A549 (cell line): ENCODE data around the gene FGFR1OP2. TPM values are rescaled to one million over a fixed set of nuclear protein-coding genes. Genes with fewer than 3 reads are reported as not detected.

ENCODE experiments used
- ATAC-seq, 2 experiments: fragments of 200-7000 bp in 1 of 2; fragments of >200 bp in 1 of 2; cut with Nextera tagmentation in 1 of 2; cut with Tn5 transposase in 1 of 2; 3 replicates each; pipeline versions ENCODE4 v1.8.0 to v1.9.1; 2018 to 2020; ENCODE audit warnings: mild to moderate bottlenecking in 1 of 2, moderate library complexity in 1 of 2
- CTCF ChIA-PET: fragments of 300-600 bp; sonication (Branson Sonifier 250); formaldehyde crosslinking; extraction: SDS; loops from one replicate; lab custom pipeline; 2021; ENCODE audit warnings: antibody characterized with exemption, inconsistent platforms; lab: Yijun Ruan, JAX
- POLR2A ChIA-PET: fragments of 350-600 bp; formaldehyde crosslinking; extraction: SDS; loops from one replicate; lab custom pipeline; 2021; ENCODE audit warnings: antibody characterized with exemption, inconsistent platforms; lab: Yijun Ruan, JAX
- DNase-seq, 2 experiments: peaks; one replicate each; pipeline versions ENCODE4 v3.0.0 to v3.0.0-alpha.2; 2011 to 2016; ENCODE audit warnings: low read depth in 1 of 2, low spot score in 1 of 2
- FAIRE-seq: peaks from 2 replicates; lab custom pipeline; 2011; peaks lifted over from hg19 to GRCh38; lab: Jason Lieb, UNC
- H3K27ac ChIP-seq, 2 experiments: fragments of >200 bp; sonication (Bioruptor Twin); formaldehyde crosslinking; 3 replicates each; pipeline ENCODE4 v1.5.1; 2016 to 2017
- H3K4me1 ChIP-seq: fragments of >200 bp; sonication (Bioruptor Twin); formaldehyde crosslinking; 3 replicates; pipeline ENCODE4 v1.6.1; 2016
- H3K4me2 ChIP-seq: fragments of >200 bp; sonication (Bioruptor Twin); formaldehyde crosslinking; 3 replicates; pipeline ENCODE4 v1.6.1; 2016
- H3K4me3 ChIP-seq: fragments of >200 bp; sonication (Bioruptor Twin); formaldehyde crosslinking; 3 replicates; pipeline ENCODE4 v1.5.1; 2016
- H3K9me3 ChIP-seq: fragments of >200 bp; sonication (Bioruptor Twin); formaldehyde crosslinking; 3 replicates; pipeline ENCODE4 v1.6.1; 2016
- ATOH8 ChIP-seq: fragments of 250-450 bp; sonication (Bioruptor Pico); IDR thresholded peaks from 2 replicates; pipeline ENCODE4 v1.5.0; 2020; ENCODE audit warnings: low read depth, mild to moderate bottlenecking, moderate library complexity
- CHD2 ChIP-seq: fragments of 150-350 bp; IDR thresholded peaks from 2 replicates; pipeline ENCODE4 v1.6.1; 2014; ENCODE audit warnings: low read length; ENCODE audit not compliant: partially characterized antibody
- CHD4 ChIP-seq: fragments of 200-600 bp; sonication (generic); IDR thresholded peaks from 2 replicates; pipeline ENCODE4 v1.6.1; 2016; ENCODE audit warnings: antibody characterized with exemption, mild to moderate bottlenecking, borderline replicate concordance
- CTCF ChIP-seq: fragments of >200 bp; sonication (Bioruptor Twin); formaldehyde crosslinking; IDR thresholded peaks from 3 replicates; pipeline ENCODE4 v1.5.1; 2016
- ESRRA ChIP-seq: fragments of 150-350 bp; IDR thresholded peaks from 2 replicates; pipeline ENCODE4 v1.6.1; 2014; ENCODE audit warnings: mild to moderate bottlenecking, low read length, borderline replicate concordance
- FOSB ChIP-seq: fragments of 250-450 bp; sonication (Bioruptor Pico); IDR thresholded peaks from 2 replicates; pipeline ENCODE4 v1.5.0; 2020; ENCODE audit warnings: mild to moderate bottlenecking, moderate library complexity
- FOXS1 ChIP-seq: fragments of 250-450 bp; sonication (Bioruptor Pico); IDR thresholded peaks from 2 replicates; pipeline ENCODE4 v1.5.0; 2020; ENCODE audit warnings: mild to moderate bottlenecking, moderate library complexity
- GATA3 ChIP-seq: IDR thresholded peaks from 2 replicates; pipeline ENCODE4 v1.6.1; 2012; ENCODE audit warnings: borderline replicate concordance
- HEYL ChIP-seq: fragments of 250-450 bp; sonication (Bioruptor Pico); IDR thresholded peaks from 2 replicates; pipeline ENCODE4 v1.8.0; 2021; ENCODE audit warnings: mild to moderate bottlenecking, moderate library complexity
- HOXA7 ChIP-seq: fragments of 250-450 bp; sonication (Bioruptor Pico); IDR thresholded peaks from 2 replicates; pipeline ENCODE4 v1.5.0; 2020; ENCODE audit warnings: mild to moderate bottlenecking, moderate library complexity
- HOXB5 ChIP-seq: fragments of 250-450 bp; sonication (Bioruptor Pico); IDR thresholded peaks from 2 replicates; pipeline ENCODE4 v1.5.0; 2020; ENCODE audit warnings: mild to moderate bottlenecking, moderate library complexity
- JUNB ChIP-seq: fragments of >200 bp; sonication (Bioruptor Twin); formaldehyde crosslinking; IDR thresholded peaks from 2 replicates; pipeline ENCODE4 v1.6.1; 2016
- MYC ChIP-seq: IDR thresholded peaks from 2 replicates; pipeline ENCODE4 v1.6.1; 2012; ENCODE audit warnings: mild to moderate bottlenecking, inconsistent platforms, low read length, improper control_type of control experiment, borderline replicate concordance
- PBX3 ChIP-seq: IDR thresholded peaks from 2 replicates; pipeline ENCODE4 v1.6.1; 2012
- POLR2A ChIP-seq: IDR thresholded peaks from 2 replicates; pipeline ENCODE4 v1.6.1; 2012; ENCODE audit warnings: mild to moderate bottlenecking, low read length
- RAD21 ChIP-seq, 2 experiments: fragments of >200 bp in 1 of 2; sonication (Bioruptor Twin) in 1 of 2; formaldehyde crosslinking in 1 of 2; IDR thresholded peaks in 1 of 2; conservative IDR thresholded peaks in 1 of 2; 2 replicates in 1 of 2; 3 replicates in 1 of 2; pipeline ENCODE4 v1.6.1; 2012 to 2018; ENCODE audit warnings: inconsistent platforms in 1 of 2
- RARB ChIP-seq: fragments of 250-450 bp; sonication (Bioruptor Pico); IDR thresholded peaks from 2 replicates; pipeline ENCODE4 v1.8.0; 2021; ENCODE audit warnings: mild to moderate bottlenecking, moderate library complexity
- RFX5 ChIP-seq: fragments of 450-650 bp; IDR thresholded peaks from 2 replicates; pipeline ENCODE4 v1.7.1; 2014; ENCODE audit warnings: antibody characterized with exemption, mild to moderate bottlenecking, moderate library complexity
- TFCP2L1 ChIP-seq: fragments of 250-450 bp; sonication (Bioruptor Pico); IDR thresholded peaks from 2 replicates; pipeline ENCODE4 v1.5.0; 2021; ENCODE audit warnings: mild to moderate bottlenecking
- ZFP36 ChIP-seq: fragments of 450-650 bp; IDR thresholded peaks from 2 replicates; pipeline ENCODE4 v1.6.1; 2014; ENCODE audit warnings: borderline replicate concordance; ENCODE audit not compliant: partially characterized antibody
- ZNF302 ChIP-seq: fragments of 250-450 bp; sonication (Bioruptor Pico); IDR thresholded peaks from 2 replicates; pipeline ENCODE4 v1.9.0; 2021; ENCODE audit warnings: inconsistent platforms, mild to moderate bottlenecking, moderate library complexity
- WGBS: methylation state at CpG from one replicate; pipeline ENCODE4 v1.1.6; 2017; ENCODE audit errors: missing lambda C conversion rate; 5-methylcytosine and 5-hydroxymethylcytosine counted together
- polyA plus RNA-seq, 4 experiments: library from polyadenylated mRNA; depleted of rRNA in 3 of 4; stranded (reverse); fragments of >200 nt; fragmentation: RNase III in 1 of 4; extraction: RNeasy Plus Mini Kit Qiagen cat#74134 plus additional on column Dnase treatment in 1 of 4; gene quantifications; 2 replicates in 3 of 4; 3 replicates in 1 of 4; pipeline ENCODE4 v1.2.3, GENCODE V29; 2011 to 2017
- TF ChIP-seq, protein P1 (sequence below): IDR thresholded peaks from 2 replicates; pipeline ENCODE4 v1.6.1; 2012

The FGFR1OP2 gene
- polyA plus RNA-seq, 2 of the 4 experiments (the other 2 are of a cell fraction), result 36.3 to 51.1 TPM

- POLR2A ChIA-PET, result no interaction called here
- no peak overlapping the region for H3K27ac ChIP-seq
- H3K4me3 ChIP-seq, result no peak overlapping the region
- H3K9me3 ChIP-seq, result no peaks in the 10 kb centered on the region
- ATAC-seq (no peak), FAIRE-seq (no peak)
- CTCF ChIA-PET, result interaction anchor here (1.5 kb wide), 1 partner anchor 24 kb away, joined by 4 read pairs; no protein-coding TSS in a partner anchor
- 94% methylated on average over 5 of the region's 5 CpGs for WGBS
- H3K4me1 ChIP-seq, result no peaks in the 10 kb centered on the region
- TF ChIP-seq RAD21 (conservative IDR thresholded peaks at IDR 0.05 in 1 of 2, IDR thresholded peaks at IDR 0.05 in 1 of 2) (no peak), HOXB5 (CRISPR knock-in tag) (no peak), FOXS1 (no peak), CTCF (no peak), HOXA7 (CRISPR knock-in tag) (no peak), CHD2 (no peak), FOSB (CRISPR knock-in tag) (no peak), POLR2A (no peak), HEYL (no peak)
- TF ChIP-seq, protein P1, sequence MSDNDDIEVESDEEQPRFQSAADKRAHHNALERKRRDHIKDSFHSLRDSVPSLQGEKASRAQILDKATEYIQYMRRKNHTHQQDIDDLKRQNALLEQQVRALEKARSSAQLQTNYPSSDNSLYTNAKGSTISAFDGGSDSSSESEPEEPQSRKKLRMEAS, result no peak
- TF ChIP-seq, all 56 proteins: peak for 0
- H3K4me2 ChIP-seq, result no peak overlapping the region
- no peak for DNase-seq
Observed at GRCh38 chr12:26928661-26929060, 9.6 kb upstream of the FGFR1OP2 start.

GRCh38 chr12:26929590-26929989, 8.7 kb upstream of the FGFR1OP2 start:
- no peaks in the 10 kb centered on the region for H3K4me1 ChIP-seq
- no peak for ATAC-seq
- no peaks in the 10 kb centered on the region for H3K9me3 ChIP-seq
- no peak for DNase-seq
- no peak for TF ChIP-seq FOXS1
- ChIA-PET CTCF (no interaction called here), POLR2A (no interaction called here)
- no peak overlapping the region for H3K4me2 ChIP-seq
- H3K27ac ChIP-seq, result no peak overlapping the region
- no peak overlapping the region for H3K4me3 ChIP-seq
- FAIRE-seq, result no peak
- 90% methylated on average over 2 of the region's 2 CpGs for WGBS

DNA sequence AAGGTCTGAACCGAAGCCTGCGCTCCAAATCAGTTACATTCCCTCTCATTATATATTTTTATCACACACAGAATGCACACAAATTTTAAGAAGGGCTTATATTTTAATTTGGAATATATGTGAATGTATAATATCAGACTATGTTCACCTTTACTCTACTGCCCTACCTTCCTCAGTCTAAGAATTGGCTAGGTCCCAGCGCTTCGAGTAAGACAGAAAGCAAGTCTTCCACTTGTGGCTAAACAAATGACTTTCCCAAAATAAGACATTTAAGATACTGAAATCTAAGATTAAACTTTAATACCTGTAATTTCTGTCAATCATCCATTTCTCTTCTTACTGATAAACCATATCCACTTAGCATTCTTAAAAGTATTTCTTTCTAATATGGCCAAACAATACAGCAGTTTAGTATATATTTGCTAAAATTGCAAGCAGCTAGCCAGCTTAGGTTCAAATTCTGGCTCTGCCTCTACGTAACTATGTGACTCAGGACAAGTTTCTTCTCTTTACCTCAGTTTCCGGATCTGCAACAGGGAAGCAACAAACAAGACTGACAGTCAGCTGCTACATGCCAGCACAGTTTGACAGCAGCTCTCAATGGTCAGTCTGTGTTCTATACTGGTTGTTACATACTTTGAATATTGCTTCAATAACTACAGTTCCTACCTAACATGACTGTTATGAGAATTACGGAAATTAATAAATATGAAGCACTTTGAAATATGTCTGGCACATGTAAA, 2.5 kb upstream of the FGFR1OP2 start:
- no peak for DNase-seq
- H3K4me3 ChIP-seq, result no peak overlapping the region

More for the DNA sequence above, 2.5 kb upstream of the FGFR1OP2 start:
- ATAC-seq, result no peak
- ChIA-PET POLR2A (no interaction called here), CTCF (interaction anchor here (2.0 kb wide), 1 partner anchor 78 kb away, joined by 6 read pairs; the partner anchor contains the start of gene TM7SF3)
- H3K9me3 ChIP-seq, result no peaks in the 10 kb centered on the region
- FAIRE-seq, result no peak
- H3K27ac ChIP-seq, result no peak overlapping the region
- H3K4me2 ChIP-seq, result peak overlapping the region; percentile 97
- 90% methylated on average over 7 of the region's 7 CpGs for WGBS
- H3K4me1 ChIP-seq, result peaks cover 25% of the 10 kb centered on the region; the same call in 2 of the 3 replicates
- TF ChIP-seq RFX5 (no peak), HOXA7 (CRISPR knock-in tag) (no peak), FOSB (CRISPR knock-in tag) (no peak), ATOH8 (CRISPR knock-in tag) (no peak), ZNF302 (CRISPR knock-in tag) (no peak), CHD4 (no peak), JUNB (no peak), PBX3 (no peak), RARB (CRISPR knock-in tag) (no peak), MYC (no peak), ZFP36 (no peak), ESRRA (no peak), GATA3 (no peak), TFCP2L1 (CRISPR knock-in tag) (no peak)
